ENCODE measurements around the gene ACE.

ACE gene

GRCh38 chr17:63530557-63531021 is 53.7 kb downstream of the ACE start (continued):
- TF ChIP-seq ZFP41 (tag by site-specific recombination; IDR thresholded peaks at IDR 0.05; ENCODE audit: borderline replicate concordance) (no peak), ZNF302 (tag by site-specific recombination; IDR thresholded peaks at IDR 0.05; ENCODE audit: low read depth) (no peak), KLF7 (tag by site-specific recombination; IDR thresholded peaks at IDR 0.05; ENCODE audit: borderline replicate concordance) (no peak), ZNF221 (tag by site-specific recombination; IDR thresholded peaks at IDR 0.05; ENCODE audit: borderline replicate concordance) (no peak), ZNF843 (tag by site-specific recombination; IDR thresholded peaks at IDR 0.05) (no peak)
- TF ChIP-seq, protein P1, sequence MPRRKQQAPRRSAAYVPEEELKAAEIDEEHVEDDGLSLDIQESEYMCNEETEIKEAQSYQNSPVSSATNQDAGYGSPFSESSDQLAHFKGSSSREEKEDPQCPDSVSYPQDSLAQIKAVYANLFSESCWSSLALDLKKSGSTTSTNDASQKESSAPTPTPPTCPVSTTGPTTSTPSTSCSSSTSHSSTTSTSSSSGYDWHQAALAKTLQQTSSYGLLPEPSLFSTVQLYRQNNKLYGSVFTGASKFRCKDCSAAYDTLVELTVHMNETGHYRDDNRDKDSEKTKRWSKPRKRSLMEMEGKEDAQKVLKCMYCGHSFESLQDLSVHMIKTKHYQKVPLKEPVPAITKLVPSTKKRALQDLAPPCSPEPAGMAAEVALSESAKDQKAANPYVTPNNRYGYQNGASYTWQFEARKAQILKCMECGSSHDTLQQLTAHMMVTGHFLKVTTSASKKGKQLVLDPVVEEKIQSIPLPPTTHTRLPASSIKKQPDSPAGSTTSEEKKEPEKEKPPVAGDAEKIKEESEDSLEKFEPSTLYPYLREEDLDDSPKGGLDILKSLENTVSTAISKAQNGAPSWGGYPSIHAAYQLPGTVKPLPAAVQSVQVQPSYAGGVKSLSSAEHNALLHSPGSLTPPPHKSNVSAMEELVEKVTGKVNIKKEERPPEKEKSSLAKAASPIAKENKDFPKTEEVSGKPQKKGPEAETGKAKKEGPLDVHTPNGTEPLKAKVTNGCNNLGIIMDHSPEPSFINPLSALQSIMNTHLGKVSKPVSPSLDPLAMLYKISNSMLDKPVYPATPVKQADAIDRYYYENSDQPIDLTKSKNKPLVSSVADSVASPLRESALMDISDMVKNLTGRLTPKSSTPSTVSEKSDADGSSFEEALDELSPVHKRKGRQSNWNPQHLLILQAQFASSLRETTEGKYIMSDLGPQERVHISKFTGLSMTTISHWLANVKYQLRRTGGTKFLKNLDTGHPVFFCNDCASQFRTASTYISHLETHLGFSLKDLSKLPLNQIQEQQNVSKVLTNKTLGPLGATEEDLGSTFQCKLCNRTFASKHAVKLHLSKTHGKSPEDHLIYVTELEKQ (tag by site-specific recombination; IDR thresholded peaks at IDR 0.05; ENCODE audit: borderline replicate concordance), result no peak

GRCh38 chr17:63531022-63531965 is 54.4 kb downstream of the ACE start:
- TF ChIP-seq, protein P2, sequence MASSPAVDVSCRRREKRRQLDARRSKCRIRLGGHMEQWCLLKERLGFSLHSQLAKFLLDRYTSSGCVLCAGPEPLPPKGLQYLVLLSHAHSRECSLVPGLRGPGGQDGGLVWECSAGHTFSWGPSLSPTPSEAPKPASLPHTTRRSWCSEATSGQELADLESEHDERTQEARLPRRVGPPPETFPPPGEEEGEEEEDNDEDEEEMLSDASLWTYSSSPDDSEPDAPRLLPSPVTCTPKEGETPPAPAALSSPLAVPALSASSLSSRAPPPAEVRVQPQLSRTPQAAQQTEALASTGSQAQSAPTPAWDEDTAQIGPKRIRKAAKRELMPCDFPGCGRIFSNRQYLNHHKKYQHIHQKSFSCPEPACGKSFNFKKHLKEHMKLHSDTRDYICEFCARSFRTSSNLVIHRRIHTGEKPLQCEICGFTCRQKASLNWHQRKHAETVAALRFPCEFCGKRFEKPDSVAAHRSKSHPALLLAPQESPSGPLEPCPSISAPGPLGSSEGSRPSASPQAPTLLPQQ (tag by site-specific recombination; IDR thresholded peaks at IDR 0.05), result no peak
- TF ChIP-seq ZNF518A (tag by site-specific recombination; conservative IDR thresholded peaks at IDR 0.05; ENCODE audit: low read depth) (no peak), GFI1B (tag by site-specific recombination; IDR thresholded peaks at IDR 0.05) (no peak), ZNF221 (tag by site-specific recombination; IDR thresholded peaks at IDR 0.05; ENCODE audit: borderline replicate concordance) (no peak), KLF9 (tag by site-specific recombination; IDR thresholded peaks at IDR 0.05; ENCODE audit: low read depth) (no peak), GLI2 (tag by site-specific recombination; IDR thresholded peaks at IDR 0.05; ENCODE audit: borderline replicate concordance, low read depth) (no peak), ZIC2 (tag by site-specific recombination; IDR thresholded peaks at IDR 0.05) (0 out of 2 replicates have a peak, but pooled peaks have one; percentile 21), REST (tag by site-specific recombination; IDR thresholded peaks at IDR 0.05) (no peak), ZNF544 (tag by site-specific recombination; IDR thresholded peaks at IDR 0.05) (no peak), ZNF394 (tag by site-specific recombination; IDR thresholded peaks at IDR 0.05; ENCODE audit: borderline replicate concordance) (no peak), KLF16 (tag by site-specific recombination; IDR thresholded peaks at IDR 0.05) (no peak), GLIS1 (tag by site-specific recombination; IDR thresholded peaks at IDR 0.05) (peak; percentile 74), ZNF302 (tag by site-specific recombination; IDR thresholded peaks at IDR 0.05; ENCODE audit: low read depth) (no peak), OSR2 (tag by site-specific recombination; IDR thresholded peaks at IDR 0.05) (no peak)
- TF ChIP-seq, protein P3, sequence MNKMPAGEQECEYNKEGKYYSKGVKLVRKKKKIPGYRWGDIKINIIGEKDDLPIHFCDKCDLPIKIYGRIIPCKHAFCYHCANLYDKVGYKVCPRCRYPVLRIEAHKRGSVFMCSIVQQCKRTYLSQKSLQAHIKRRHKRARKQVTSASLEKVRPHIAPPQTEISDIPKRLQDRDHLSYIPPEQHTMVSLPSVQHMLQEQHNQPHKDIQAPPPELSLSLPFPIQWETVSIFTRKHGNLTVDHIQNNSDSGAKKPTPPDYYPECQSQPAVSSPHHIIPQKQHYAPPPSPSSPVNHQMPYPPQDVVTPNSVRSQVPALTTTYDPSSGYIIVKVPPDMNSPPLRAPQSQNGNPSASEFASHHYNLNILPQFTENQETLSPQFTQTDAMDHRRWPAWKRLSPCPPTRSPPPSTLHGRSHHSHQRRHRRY (tag by site-specific recombination; IDR thresholded peaks at IDR 0.05), result no peak
- CTCF ChIA-PET, result interaction anchor here (0.6 to 1.0 kb wide), 2 partner anchors 52 to 1569 kb away, joined by 3 read pairs; no protein-coding TSS in a partner anchor

More at GRCh38 chr17:63531022-63531965, 54.4 kb downstream of the ACE start:
- Histone ChIP-seq H3K9me3 (ENCODE audit: control insufficient read depth, insufficient read depth, low read depth, low read length) (no peaks in the 10 kb centered on the region), H3K4me1 (ENCODE audit: control insufficient read depth, insufficient read depth, low read length) (no peaks in the 10 kb centered on the region), H3K36me3 (ENCODE audit: control insufficient read depth in 2 of 2, insufficient read depth in 1 of 2, low read length in 2 of 2) (no peaks in the 10 kb centered on the region), H3K4me3 (ENCODE audit: low read depth, low read length) (no peak overlapping the region), H3K27ac (ENCODE audit: extremely low read depth, low read depth, low read length) (no peak overlapping the region)
- POLR2A ChIA-PET, result no interaction called here

Data from HEK293 (cell line).